Measurements from ENCODE around the gene MAML3.

Gene MAML3

DNA sequence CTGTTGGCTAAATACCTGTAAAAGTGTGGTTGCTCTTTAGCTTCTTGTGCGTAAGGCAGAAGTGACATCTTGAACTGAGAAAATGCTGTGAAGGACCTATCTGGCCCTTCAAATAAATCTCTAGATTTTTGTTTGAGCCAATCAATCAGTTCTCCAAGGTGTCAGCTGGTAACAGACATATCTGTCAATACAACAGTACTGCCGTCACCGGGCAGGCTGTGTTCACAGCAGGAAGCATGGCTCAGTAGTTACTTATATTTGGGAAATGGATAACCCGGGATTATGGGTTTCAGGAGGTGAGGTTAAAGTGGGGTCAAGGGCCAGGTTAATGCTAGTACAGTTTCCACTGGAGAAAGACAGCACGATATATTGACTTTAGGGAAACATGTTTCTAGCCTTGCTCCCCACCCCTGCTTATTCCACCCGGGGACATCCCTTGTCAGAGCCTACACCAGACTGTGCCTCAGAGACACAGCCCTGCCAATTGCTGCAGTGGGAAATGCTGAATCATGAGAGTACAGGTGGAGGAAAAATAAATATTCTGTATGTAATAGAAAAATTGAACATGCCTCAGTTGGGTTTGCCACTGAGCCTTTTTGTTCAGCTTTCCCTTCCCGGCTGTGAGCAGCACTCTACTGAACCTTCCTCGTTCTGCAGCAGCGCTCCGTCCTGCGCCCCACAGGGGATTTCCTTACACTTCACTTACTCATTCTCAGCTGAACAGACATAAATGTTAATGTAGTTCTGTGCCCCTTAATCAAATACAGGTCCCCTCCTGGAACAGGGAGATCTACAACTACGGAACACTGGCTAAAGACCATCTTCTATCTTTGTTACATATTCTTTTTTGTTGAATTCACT lies 367.3 kb downstream of the MAML3 start:
- TF ChIP-seq TCF12 (IDR thresholded peaks at IDR 0.05; ENCODE audit: low read depth) (no peak), RAD21 (IDR thresholded peaks at IDR 0.05; ENCODE audit: low read depth) (no peak), EP300 (IDR thresholded peaks at IDR 0.05; ENCODE audit: borderline replicate concordance) (no peak), CREB1 (IDR thresholded peaks at IDR 0.05; ENCODE audit: low read depth) (no peak), NFIC (IDR thresholded peaks at IDR 0.05) (no peak)
- TF ChIP-seq, protein P1, sequence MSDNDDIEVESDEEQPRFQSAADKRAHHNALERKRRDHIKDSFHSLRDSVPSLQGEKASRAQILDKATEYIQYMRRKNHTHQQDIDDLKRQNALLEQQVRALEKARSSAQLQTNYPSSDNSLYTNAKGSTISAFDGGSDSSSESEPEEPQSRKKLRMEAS (IDR thresholded peaks at IDR 0.05) = no peak

DNA sequence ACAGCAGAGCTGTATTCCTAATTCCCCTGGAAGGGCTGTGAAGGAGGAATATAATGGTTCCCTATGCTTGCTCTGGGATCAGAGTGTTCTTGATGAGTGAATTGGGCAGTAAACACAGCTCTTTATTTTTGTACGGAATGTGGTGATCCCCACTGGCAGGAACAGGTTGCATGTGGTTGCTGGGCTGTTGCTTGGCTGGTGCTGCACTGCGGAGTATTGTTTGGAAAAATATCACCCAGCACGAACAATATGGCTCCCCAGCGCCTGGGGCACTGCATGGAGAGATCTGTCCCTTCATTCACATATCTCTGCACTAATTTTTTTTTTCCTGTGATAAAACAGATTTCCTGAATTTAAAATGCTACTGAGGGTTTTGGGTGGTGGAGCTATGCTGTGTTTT lies 368.6 kb downstream of the MAML3 start:
- TF ChIP-seq TEAD4 (IDR thresholded peaks at IDR 0.05) = no peak
- TF ChIP-seq RAD21 (IDR thresholded peaks at IDR 0.05; ENCODE audit: low read depth) = no peak
- no peak for TF ChIP-seq TAF1 (IDR thresholded peaks at IDR 0.05; ENCODE audit: low read depth)
- TF ChIP-seq, protein P1 (IDR thresholded peaks at IDR 0.05) = no peak
- TF ChIP-seq CREB1 (IDR thresholded peaks at IDR 0.05; ENCODE audit: low read depth) = no peak

DNA sequence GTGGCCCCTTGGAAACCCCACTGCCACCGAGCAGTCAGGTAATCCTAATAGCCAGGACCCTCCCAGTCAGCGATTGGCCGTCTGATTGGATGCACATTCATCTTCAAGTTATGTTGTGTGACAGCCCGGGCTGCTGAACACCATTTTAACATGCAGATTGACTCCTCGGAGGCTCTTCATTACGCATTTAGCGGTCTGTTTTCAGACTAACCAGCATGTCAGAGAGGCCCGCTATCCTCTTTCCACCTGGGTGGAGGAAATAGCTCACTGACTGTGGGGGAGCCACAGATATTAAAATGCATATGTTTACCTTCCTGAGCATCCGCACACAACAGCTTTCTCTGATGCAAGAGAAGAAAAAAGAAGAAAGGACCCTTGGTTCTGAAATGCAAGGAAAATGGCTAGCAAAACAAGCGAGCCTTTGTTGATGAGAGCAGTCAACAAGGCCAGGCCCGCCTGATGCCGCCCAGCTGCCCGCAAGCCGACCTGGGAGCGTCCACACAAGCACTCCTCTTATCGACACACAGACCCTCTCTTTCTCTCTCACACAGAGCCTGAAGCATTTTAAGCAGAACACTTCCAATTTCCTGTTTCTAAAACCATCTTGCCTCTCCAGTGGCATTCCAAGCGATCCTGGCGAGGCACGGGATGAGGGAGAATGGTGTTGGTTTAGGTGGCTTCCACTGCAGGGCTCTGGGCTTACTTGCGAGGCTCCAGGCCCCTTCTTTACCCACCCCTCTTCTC lies 370.1 kb downstream of the MAML3 start:
- TF ChIP-seq, protein P1 (IDR thresholded peaks at IDR 0.05) = no peak
- TF ChIP-seq, protein P2, sequence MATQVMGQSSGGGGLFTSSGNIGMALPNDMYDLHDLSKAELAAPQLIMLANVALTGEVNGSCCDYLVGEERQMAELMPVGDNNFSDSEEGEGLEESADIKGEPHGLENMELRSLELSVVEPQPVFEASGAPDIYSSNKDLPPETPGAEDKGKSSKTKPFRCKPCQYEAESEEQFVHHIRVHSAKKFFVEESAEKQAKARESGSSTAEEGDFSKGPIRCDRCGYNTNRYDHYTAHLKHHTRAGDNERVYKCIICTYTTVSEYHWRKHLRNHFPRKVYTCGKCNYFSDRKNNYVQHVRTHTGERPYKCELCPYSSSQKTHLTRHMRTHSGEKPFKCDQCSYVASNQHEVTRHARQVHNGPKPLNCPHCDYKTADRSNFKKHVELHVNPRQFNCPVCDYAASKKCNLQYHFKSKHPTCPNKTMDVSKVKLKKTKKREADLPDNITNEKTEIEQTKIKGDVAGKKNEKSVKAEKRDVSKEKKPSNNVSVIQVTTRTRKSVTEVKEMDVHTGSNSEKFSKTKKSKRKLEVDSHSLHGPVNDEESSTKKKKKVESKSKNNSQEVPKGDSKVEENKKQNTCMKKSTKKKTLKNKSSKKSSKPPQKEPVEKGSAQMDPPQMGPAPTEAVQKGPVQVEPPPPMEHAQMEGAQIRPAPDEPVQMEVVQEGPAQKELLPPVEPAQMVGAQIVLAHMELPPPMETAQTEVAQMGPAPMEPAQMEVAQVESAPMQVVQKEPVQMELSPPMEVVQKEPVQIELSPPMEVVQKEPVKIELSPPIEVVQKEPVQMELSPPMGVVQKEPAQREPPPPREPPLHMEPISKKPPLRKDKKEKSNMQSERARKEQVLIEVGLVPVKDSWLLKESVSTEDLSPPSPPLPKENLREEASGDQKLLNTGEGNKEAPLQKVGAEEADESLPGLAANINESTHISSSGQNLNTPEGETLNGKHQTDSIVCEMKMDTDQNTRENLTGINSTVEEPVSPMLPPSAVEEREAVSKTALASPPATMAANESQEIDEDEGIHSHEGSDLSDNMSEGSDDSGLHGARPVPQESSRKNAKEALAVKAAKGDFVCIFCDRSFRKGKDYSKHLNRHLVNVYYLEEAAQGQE (IDR thresholded peaks at IDR 0.05; ENCODE audit: low read depth) = no peak
- TF ChIP-seq YY1 (IDR thresholded peaks at IDR 0.05; ENCODE audit: low read depth) (no peak), ZBTB7A (IDR thresholded peaks at IDR 0.05; ENCODE audit: low read depth) (no peak), TEAD4 (IDR thresholded peaks at IDR 0.05) (no peak)
- TF ChIP-seq, protein P3, sequence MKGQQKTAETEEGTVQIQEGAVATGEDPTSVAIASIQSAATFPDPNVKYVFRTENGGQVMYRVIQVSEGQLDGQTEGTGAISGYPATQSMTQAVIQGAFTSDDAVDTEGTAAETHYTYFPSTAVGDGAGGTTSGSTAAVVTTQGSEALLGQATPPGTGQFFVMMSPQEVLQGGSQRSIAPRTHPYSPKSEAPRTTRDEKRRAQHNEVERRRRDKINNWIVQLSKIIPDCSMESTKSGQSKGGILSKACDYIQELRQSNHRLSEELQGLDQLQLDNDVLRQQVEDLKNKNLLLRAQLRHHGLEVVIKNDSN (IDR thresholded peaks at IDR 0.05) = no peak

DNA sequence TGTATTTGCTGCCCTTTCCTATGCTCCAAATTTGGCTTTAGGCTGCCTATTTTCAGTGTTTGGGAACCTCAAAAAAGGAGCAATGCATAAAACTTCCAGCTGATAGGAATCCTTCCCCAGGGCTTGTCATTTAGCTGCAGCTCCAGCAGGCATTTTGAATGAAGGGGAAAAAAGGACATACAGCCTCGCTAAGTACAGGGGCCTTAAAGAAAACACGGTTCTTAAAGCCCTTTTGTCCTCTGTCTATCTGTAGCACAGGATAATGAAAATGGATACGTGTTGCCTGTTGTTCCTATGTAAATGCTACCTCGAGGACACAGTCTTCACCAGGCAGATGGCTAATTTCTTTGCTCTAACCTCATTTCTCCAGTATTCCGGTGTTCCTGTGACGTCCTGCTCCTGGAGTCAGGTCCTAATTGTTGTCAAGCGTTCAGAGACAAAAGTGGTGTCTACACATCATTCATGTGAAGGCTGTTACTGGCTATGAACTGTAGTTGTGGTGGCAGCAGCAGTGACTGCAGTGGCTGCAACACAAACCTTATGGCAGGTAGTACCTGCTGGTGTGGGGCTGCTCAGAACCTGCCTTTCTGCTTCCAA lies 371.0 kb downstream of the MAML3 start:
- TF ChIP-seq, protein P2 (IDR thresholded peaks at IDR 0.05; ENCODE audit: low read depth) = no peak
- TF ChIP-seq TAF1 (IDR thresholded peaks at IDR 0.05; ENCODE audit: low read depth) (no peak), FOXM1 (IDR thresholded peaks at IDR 0.05; ENCODE audit: borderline replicate concordance, low read depth) (no peak), EP300 (IDR thresholded peaks at IDR 0.05; ENCODE audit: borderline replicate concordance) (no peak), NFIC (IDR thresholded peaks at IDR 0.05) (no peak), TEAD4 (IDR thresholded peaks at IDR 0.05) (no peak), YY1 (IDR thresholded peaks at IDR 0.05; ENCODE audit: low read depth) (no peak), ZBTB7A (IDR thresholded peaks at IDR 0.05; ENCODE audit: low read depth) (no peak), RAD21 (IDR thresholded peaks at IDR 0.05; ENCODE audit: low read depth) (no peak), CEBPB (IDR thresholded peaks at IDR 0.05) (no peak), EGR1 (IDR thresholded peaks at IDR 0.05) (no peak), CREB1 (IDR thresholded peaks at IDR 0.05; ENCODE audit: low read depth) (no peak), TCF12 (IDR thresholded peaks at IDR 0.05; ENCODE audit: low read depth) (no peak)
- TF ChIP-seq, protein P3 (IDR thresholded peaks at IDR 0.05) = no peak
- TF ChIP-seq, protein P1 (IDR thresholded peaks at IDR 0.05) = no peak

DNA sequence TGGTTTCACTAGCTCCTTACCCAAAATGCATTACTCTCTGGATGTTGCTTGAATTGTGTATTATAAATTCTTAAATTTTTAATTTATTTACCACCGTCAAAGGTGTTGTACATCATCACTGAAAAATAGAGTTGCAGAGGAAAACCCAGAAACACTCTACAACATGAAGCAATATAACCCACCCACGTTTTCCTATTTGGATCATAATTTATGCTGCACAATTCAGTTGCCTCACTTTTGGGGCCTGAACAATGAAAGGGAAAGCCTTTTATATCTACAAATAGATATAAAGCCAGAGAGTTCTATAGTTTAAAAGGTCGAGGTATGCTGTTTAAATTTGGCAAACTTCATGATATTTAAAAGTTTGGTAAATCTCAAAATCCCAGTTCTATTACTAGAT lies 372.9 kb downstream of the MAML3 start:
- no peak for TF ChIP-seq RAD21 (IDR thresholded peaks at IDR 0.05; ENCODE audit: low read depth)

Data from Ishikawa (cell line).